GM19239 (cell line): Measurements from ENCODE around the gene TNPO2.
A peak's percentile ranks its signal among the peaks of the same experiment; 100 is the strongest.
"Not testable (repeated sequence)": the region's sequence is repeated elsewhere in the genome, so short reads cannot be mapped to it uniquely, and the experiment has no call there.

ENCODE experiments used
- DNase-seq: peaks from one replicate; pipeline ENCODE4 v3.0.0; 2011; ENCODE audit warnings: low spot score; ENCODE audit not compliant: insufficient read length
- FAIRE-seq: peaks from 2 replicates; lab custom pipeline; 2011; peaks lifted over from hg19 to GRCh38; lab: Jason Lieb, UNC

Gene TNPO2

DNA sequence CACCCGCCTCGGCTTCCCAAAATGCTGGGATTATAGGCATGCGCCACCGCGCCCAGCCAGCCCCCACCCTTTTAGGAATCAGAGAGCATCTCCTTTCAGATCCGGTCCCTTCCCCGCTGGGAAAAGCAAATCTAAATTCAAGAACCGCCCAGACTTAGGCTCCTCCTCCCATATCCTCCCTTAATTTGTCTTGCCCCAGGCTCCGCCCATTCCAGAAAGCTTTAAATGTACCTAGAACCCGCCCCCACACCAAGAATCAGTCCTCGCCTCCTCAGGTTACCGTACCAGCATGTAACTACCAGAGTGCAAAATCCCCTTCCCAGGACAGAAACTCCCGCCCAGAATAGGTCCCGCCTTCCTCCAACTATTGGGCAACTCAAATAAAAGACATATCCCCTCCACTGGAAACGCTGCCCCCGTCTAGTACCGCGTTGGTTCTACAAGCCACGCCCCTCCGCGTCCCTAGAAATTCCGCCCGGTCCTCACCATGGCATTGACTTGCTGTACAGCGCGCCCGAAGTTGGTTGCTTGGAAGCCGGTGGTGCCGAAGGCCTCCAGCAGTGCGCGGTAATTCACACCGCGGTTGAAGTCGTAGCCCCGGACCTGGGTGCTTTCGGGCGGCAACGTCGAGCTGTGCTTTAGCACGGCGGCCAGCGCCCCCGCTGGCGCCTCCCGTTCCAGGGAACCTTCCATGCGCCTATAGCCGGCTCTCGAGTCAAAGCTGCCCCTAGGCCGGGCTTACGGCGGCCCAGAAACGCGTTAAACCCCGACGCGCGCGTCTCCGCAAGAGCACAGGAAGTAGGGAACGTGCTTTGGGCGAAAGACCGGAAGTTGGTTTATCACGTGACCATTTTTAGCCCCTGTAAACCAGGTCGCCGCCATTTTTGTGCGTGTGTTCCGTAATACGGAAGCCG lies 42.4 kb downstream of the TNPO2 start, which contains the start of gene DHPS:
Gene DHPS (minus strand): TSS at position 807 of the 914 bp plus-strand sequence. CDS start 114 bp downstream, at position 693.
- DNase-seq (peak; percentile 93), FAIRE-seq (peak; percentile 94)

GRCh38 chr19:12680034-12680433 lies 43.7 kb downstream of the TNPO2 start:
- FAIRE-seq: no peak
- no peak for DNase-seq

GRCh38 chr19:12678039-12678438 lies 45.7 kb downstream of the TNPO2 start:
- DNase-seq, FAIRE-seq: not testable (repeated sequence)

- no peak for FAIRE-seq
- DNase-seq: no peak
These were observed 46.8 kb downstream of the TNPO2 start for GRCh38 chr19:12676928-12677327.

DNA sequence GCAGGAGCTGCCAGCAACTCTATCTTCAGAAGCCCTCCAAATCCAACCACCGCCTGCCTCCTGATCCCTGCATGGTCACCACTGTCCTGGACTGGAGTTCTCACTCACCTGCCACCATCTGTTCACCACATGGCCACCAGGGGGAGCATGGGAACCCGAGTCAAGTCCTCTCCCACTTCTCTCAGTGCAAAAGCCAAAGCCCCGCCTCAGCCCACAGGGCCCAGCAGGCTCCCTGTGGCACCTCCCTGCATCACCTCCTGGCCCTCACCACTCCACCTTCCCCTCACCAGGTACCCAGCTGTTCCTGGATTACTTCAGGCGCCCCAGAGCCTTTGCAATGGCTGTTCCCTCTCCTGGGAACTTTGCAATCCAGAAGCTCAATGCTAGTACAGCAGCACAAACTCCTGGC lies 47.3 kb downstream of the TNPO2 start:
- FAIRE-seq (peak; percentile 93), DNase-seq (peak; percentile 68)

DNA sequence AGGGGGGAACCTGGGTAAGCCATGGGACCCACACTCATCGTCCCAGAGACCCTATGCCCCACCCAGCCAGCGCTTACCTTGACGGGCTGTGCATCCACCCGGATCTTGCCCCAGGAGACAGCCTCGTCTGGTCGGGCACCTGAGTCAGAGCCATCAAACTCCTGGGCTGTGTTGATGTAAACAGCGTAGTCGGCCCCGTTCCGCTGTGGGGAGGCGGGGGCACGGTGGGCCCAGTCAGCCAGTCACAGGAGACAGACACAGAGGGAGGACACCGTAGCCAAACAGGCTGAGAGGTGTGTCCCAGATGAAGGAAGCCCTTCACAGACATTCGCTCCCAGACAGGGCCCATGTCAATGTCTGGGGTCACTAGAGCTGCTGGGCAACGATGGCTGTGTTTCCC lies 47.8 kb downstream of the TNPO2 start:
- FAIRE-seq (no peak), DNase-seq (no peak)

GRCh38 chr19:12675399-12675798 lies 48.3 kb downstream of the TNPO2 start:
- FAIRE-seq (no peak), DNase-seq (no peak)

DNA sequence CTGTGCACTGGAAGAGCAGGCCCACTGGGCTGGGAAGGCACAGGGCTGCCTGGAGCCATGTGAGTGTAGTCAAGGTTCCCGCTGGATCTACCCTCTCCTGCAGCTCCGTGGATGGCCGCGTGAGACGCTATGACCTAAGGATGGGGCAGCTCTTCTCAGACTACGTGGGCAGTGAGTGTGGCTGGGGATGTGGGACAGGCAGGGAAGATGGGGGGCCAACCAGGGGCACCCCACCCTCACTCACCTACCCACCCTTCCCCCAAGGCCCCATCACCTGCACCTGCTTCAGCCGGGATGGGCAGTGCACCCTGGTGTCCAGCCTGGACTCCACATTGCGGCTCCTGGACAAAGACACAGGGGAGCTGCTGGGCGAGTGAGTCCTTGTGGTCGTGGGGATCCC lies 51.0 kb downstream of the TNPO2 start:
- DNase-seq (no peak), FAIRE-seq (no peak)

DNA sequence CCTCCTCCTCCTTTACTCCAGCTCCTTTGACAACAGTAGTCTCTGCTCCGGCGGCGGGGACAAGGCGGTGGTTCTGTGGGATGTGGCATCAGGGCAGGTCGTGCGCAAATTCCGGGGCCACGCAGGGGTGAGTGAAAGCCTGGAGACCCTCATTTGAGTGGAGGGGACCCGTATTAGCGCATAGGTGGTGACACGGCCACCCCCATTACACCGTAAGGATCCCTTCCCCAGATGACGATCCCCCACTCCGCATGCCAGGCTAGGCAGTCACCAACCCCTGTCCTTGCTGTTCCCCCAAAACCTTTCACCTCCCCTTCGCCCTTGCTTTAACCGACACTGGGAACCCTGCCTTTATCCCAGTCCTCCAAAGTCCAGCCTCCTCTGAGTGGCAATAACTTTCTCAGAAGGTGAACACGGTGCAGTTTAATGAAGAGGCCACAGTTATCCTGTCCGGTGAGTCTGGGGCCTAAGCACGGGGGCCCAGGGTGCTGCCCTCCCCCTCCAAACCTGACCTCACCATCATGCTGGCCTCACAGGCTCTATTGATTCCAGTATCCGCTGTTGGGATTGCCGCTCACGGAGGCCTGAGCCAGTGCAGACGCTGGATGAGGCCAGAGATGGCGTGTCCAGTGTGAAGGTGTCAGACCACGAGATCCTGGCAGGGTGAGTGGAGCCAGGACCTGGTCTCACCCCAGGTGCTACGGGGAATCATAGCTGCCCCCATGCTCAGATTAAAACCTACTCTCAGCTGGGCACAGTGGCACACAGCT lies 53.4 kb downstream of the TNPO2 start:
- DNase-seq: no peak
- FAIRE-seq: no peak

DNA sequence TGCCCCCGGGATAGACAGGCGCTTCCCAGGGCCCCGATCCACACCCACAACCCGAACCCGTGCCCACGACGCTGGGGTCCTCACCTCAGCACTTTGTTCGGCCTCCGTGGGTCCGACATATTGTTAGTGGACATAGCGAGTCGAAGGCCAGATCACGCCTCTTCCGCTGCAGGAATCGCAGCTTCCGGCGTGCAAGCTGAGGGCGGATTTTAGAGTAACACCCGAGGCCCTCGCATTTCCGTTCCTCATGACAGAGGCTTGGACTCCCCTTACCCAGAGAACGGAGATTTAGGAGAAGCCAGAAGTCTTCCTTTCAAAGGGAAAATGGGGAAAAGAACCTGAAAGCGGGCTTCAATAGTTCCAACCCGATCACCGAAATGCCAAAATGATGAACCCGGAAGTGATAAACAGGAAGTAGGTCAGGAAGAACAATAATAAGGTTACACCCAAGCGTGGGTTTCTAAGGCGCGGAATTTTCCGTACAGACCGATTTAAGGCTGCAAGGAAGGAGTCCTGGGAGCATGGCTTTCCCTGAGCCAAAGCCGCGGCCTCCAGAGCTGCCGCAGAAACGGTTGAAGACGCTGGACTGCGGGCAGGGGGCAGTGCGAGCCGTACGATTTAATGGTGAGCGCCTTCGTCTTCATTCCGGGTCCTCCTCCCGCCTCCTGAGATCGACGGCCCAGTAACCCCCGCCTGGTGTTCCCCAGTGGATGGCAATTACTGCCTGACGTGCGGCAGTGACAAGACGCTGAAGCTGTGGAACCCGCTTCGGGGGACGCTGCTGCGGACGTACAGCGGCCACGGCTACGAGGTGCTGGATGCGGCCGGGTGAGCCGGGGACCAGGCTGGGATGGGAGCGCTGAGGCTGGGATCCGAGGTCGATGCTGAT lies 54.2 kb downstream of the TNPO2 start:
- DNase-seq (peak; percentile 74), FAIRE-seq (peak; percentile 91)

GRCh38 chr19:12668932-12669269 lies 54.8 kb downstream of the TNPO2 start:
- FAIRE-seq: no peak
- DNase-seq: no peak

- FAIRE-seq (no peak), DNase-seq (no peak)
These were observed 55.4 kb downstream of the TNPO2 start for GRCh38 chr19:12668346-12668745.

GRCh38 chr19:12667731-12668302 lies 55.9 kb downstream of the TNPO2 start:
- no peak for DNase-seq
- no peak for FAIRE-seq

GRCh38 chr19:12666265-12667048 lies 57.3 kb downstream of the TNPO2 start, which contains the start of the genes MAN2B1 and WDR83:
TSS of gene MAN2B1 (minus strand) at chr19:12666742. CDS start at chr19:12666701, 41 bp downstream.
TSS of gene WDR83 (plus strand) at chr19:12666807. CDS start at chr19:12669791, 2,984 bp downstream.
- peak; percentile 84 for FAIRE-seq

DNA sequence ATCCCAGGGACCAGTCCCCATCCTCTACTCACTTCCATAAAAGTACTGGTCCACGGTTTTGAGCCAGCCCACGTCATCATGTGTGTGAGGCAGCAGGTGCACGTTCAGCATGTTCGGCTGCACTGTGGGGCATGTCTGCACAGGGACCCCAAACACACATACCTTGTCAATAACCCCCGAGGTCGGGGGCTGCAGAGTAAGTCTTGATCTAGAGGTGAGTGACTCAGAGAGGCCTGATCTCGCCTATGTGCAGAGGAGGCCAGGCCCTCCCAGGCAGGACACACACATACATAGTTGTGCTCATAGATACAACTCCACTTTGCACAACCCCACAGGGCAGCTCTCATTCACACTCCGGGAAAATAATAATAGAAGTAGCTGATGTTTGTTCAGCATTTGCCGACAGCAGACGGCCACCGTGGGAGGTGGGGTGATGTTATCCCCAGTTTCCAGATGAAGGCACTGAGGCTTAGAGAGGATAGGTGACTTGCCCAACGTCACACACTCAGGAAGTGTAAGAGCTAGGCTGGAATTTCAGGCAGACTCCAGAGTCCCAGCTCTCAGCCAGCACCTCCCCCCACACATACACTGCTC lies 58.0 kb downstream of the TNPO2 start:
- DNase-seq (no peak), FAIRE-seq (no peak)

More at GRCh38 chr19:12666265-12667048, 57.3 kb downstream of the TNPO2 start, which contains the start of the genes MAN2B1 and WDR83:
- peak; percentile 84 for DNase-seq

- DNase-seq: peak; percentile 80
- FAIRE-seq: peak; percentile 84
These were observed 58.5 kb downstream of the TNPO2 start for GRCh38 chr19:12665281-12665573.

DNA sequence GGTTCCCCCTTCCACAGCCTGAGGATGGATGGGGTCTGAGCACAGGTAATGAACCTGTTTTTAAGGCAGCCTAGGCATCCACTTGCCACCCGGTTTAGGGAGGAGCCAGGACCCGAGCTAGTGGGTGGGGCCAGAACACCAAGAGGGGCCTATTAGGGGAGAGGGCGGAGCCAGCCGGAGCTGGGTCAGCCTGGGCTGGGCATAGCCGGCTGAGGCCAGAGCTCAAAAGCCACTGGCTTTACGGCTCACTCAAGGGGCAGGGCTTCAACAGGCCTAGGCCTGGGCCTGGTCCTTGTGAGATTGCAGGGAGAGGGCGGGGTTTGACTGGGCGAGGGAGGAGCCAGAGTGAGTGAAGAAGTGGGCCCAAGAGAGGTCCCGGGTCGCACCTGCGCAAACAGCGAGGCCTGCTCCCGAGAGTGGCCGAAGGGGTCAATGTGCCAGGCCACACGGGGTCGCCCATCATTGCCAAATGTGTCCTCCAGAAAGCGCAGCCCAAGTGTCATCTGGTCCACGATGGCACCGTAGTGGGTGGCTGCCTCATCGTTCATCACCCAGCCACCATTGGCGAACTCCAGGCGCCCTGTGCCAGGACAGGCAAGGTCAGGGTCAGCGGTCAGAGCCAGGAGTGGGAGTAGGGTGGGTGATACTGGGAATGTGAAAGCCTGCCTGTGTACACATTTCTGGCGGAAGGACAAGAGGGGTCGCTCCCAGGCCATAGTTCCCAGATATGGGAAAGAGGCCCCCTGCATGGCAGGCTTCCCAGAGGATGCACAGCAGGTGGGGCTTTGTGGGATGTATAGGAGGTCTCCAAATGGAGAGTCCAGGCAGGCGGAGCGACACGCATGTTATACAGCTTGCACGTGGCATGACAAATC lies 59.1 kb downstream of the TNPO2 start:
- FAIRE-seq: no peak
- no peak for DNase-seq

- no peak for DNase-seq
These were observed 62.8 kb downstream of the TNPO2 start for GRCh38 chr19:12660980-12661379.

More at GRCh38 chr19:12660980-12661379, 62.8 kb downstream of the TNPO2 start:
- no peak for FAIRE-seq
